ENCODE data around the gene SPTY2D1.
A peak's percentile ranks its signal among the peaks of the same experiment; 100 is the strongest.
"Not testable (repeated sequence)": the region's sequence is repeated elsewhere in the genome, so short reads cannot be mapped to it uniquely, and the experiment has no call there.

SPTY2D1 gene

GRCh38 chr11:18634140-18635032 lies at the start of gene SPTY2D1:
Gene SPTY2D1, minus strand, starts transcription at chr11:18634342. Its CDS starts 85 bp downstream, at chr11:18634257.
- DNase-seq = peak; percentile 95

- no peak for DNase-seq
These were observed 48.3 kb upstream of the SPTY2D1 start for GRCh38 chr11:18682466-18682865.

GRCh38 chr11:18681949-18682348 lies 47.8 kb upstream of the SPTY2D1 start:
- DNase-seq = not testable (repeated sequence)

GRCh38 chr11:18677560-18677959 lies 43.4 kb upstream of the SPTY2D1 start:
- no peak for DNase-seq

- no peak for DNase-seq
These were observed 42.7 kb upstream of the SPTY2D1 start for GRCh38 chr11:18676803-18677202.

GRCh38 chr11:18672209-18672608 lies 38.1 kb upstream of the SPTY2D1 start:
- not testable (repeated sequence) for DNase-seq

- DNase-seq = no peak
These were observed 37.1 kb upstream of the SPTY2D1 start for GRCh38 chr11:18671246-18671645.

GRCh38 chr11:18669711-18670110 lies 35.6 kb upstream of the SPTY2D1 start:
- peak; percentile 56 for DNase-seq

- DNase-seq = no peak
These were observed 35.1 kb upstream of the SPTY2D1 start for GRCh38 chr11:18669219-18669596.

GRCh38 chr11:18668131-18668530 lies 34.0 kb upstream of the SPTY2D1 start:
- no peak for DNase-seq

GRCh38 chr11:18665353-18665872 lies 31.3 kb upstream of the SPTY2D1 start:
- DNase-seq = not testable (repeated sequence)

- no peak for DNase-seq
These were observed 23.5 kb upstream of the SPTY2D1 start for GRCh38 chr11:18657673-18658072.

- no peak for DNase-seq
These were observed 16.9 kb upstream of the SPTY2D1 start for GRCh38 chr11:18650859-18651557.

- DNase-seq = no peak
These were observed 16.2 kb upstream of the SPTY2D1 start for GRCh38 chr11:18650353-18650752.

- DNase-seq = not testable (repeated sequence)
These were observed 8.9 kb upstream of the SPTY2D1 start for GRCh38 chr11:18643034-18643433.

- no peak for DNase-seq
These were observed 7.5 kb upstream of the SPTY2D1 start for GRCh38 chr11:18641677-18642076.

- no peak for DNase-seq
These were observed 644 bp downstream of the SPTY2D1 start for GRCh38 chr11:18633256-18634139.

GRCh38 chr11:18632841-18633240 lies 1.3 kb downstream of the SPTY2D1 start:
- DNase-seq = no peak

GRCh38 chr11:18624161-18624560 lies 10.0 kb downstream of the SPTY2D1 start:
- no peak for DNase-seq

GRCh38 chr11:18623707-18624106 lies 10.4 kb downstream of the SPTY2D1 start:
- no peak for DNase-seq

- DNase-seq = no peak
These were observed 15.7 kb downstream of the SPTY2D1 start for GRCh38 chr11:18618342-18619025.

GRCh38 chr11:18617688-18618341 lies 16.3 kb downstream of the SPTY2D1 start:
- no peak for DNase-seq

Measured in NCI-H510A (cell line).